Astrocyte (in vitro differentiated cells and primary cell): Measurements from ENCODE around the gene GFRA4. TPM values are rescaled to one million over a fixed set of nuclear protein-coding genes. Genes with fewer than 3 reads are reported as not detected.

Experiments
- DNase-seq: peaks from one replicate; pipeline ENCODE4 v3.0.0-alpha.2; 2010; ENCODE audit warnings: low read depth
- FAIRE-seq: peaks from 2 replicates; lab custom pipeline; 2011; peaks lifted over from hg19 to GRCh38; lab: Jason Lieb, UNC
- H2AFZ ChIP-seq: 2 replicates; pipeline ENCODE4 v1.6.0; 2012; ENCODE audit warnings: low read depth, low read length, inconsistent platforms
- H3K27ac ChIP-seq: 2 replicates; pipeline ENCODE4 v1.5.1; 2011; ENCODE audit warnings: low read depth, low read length, inconsistent platforms
- H3K27me3 ChIP-seq: 2 replicates; pipeline ENCODE4 v1.6.0; 2011; ENCODE audit warnings: low read length, inconsistent platforms; ENCODE audit not compliant: insufficient read depth
- H3K36me3 ChIP-seq: 2 replicates; pipeline ENCODE4 v1.5.1; 2011; ENCODE audit warnings: low read length, inconsistent platforms; ENCODE audit not compliant: insufficient read depth
- H3K4me1 ChIP-seq: 2 replicates; pipeline ENCODE4 v1.5.1; 2011; ENCODE audit warnings: low read length, inconsistent platforms; ENCODE audit not compliant: insufficient read depth
- H3K4me2 ChIP-seq: 2 replicates; pipeline ENCODE4 v1.6.0; 2012; ENCODE audit warnings: low read length, inconsistent platforms
- H3K4me3 ChIP-seq: 2 replicates; pipeline ENCODE4 v1.5.1; 2011; ENCODE audit warnings: low read depth, mild to moderate bottlenecking, low read length, inconsistent platforms; ENCODE audit not compliant: insufficient read depth
- H3K79me2 ChIP-seq: 2 replicates; pipeline ENCODE4 v1.6.0; 2012; ENCODE audit warnings: mild to moderate bottlenecking, low read length, inconsistent platforms; ENCODE audit not compliant: insufficient read depth
- H3K9ac ChIP-seq: 2 replicates; pipeline ENCODE4 v1.6.0; 2012; ENCODE audit warnings: mild to moderate bottlenecking, low read length, inconsistent platforms
- H3K9me3 ChIP-seq: 2 replicates; pipeline ENCODE4 v1.5.1; 2012; ENCODE audit warnings: low read depth, mild to moderate bottlenecking, low read length, inconsistent platforms; ENCODE audit not compliant: insufficient read depth
- H4K20me1 ChIP-seq: 2 replicates; pipeline ENCODE4 v1.6.0; 2012; ENCODE audit warnings: low read length, inconsistent platforms; ENCODE audit not compliant: insufficient read depth
- H3K27ac Mint-ChIP-seq: one replicate; pipeline ENCODE4 v1.8.0; 2021; ENCODE audit warnings: mild to moderate bottlenecking, mixed read lengths; ENCODE audit not compliant: unreplicated experiment
- H3K27me3 Mint-ChIP-seq: one replicate; pipeline ENCODE4 v1.8.0; 2021; ENCODE audit warnings: low read depth, mixed read lengths; ENCODE audit not compliant: unreplicated experiment
- H3K36me3 Mint-ChIP-seq: one replicate; pipeline ENCODE4 v1.8.0; 2021; ENCODE audit warnings: low read depth, mixed read lengths; ENCODE audit not compliant: unreplicated experiment
- H3K4me1 Mint-ChIP-seq: one replicate; pipeline ENCODE4 v1.8.0; 2021; ENCODE audit warnings: low read depth, mixed read lengths; ENCODE audit not compliant: unreplicated experiment
- H3K4me3 Mint-ChIP-seq: one replicate; pipeline ENCODE4 v1.8.0; 2021; ENCODE audit warnings: mild to moderate bottlenecking, moderate library complexity, mixed read lengths; ENCODE audit not compliant: unreplicated experiment
- H3K9me3 Mint-ChIP-seq: one replicate; pipeline ENCODE4 v1.8.0; 2021; ENCODE audit warnings: mild to moderate bottlenecking, mixed read lengths; ENCODE audit not compliant: unreplicated experiment
- CTCF ChIP-seq: IDR thresholded peaks from 2 replicates; pipeline ENCODE4 v1.5.1; 2011; ENCODE audit warnings: low read depth, mild to moderate bottlenecking, inconsistent platforms, low read length, moderate library complexity; ENCODE audit not compliant: insufficient read depth
- EZH2 ChIP-seq: IDR thresholded peaks from 2 replicates; pipeline ENCODE4 v1.6.1; 2012; ENCODE audit warnings: mild to moderate bottlenecking, low read length, inconsistent platforms; ENCODE audit not compliant: insufficient read depth
- total RNA-seq: library from RNA; stranded (reverse); gene quantifications from 2 replicates; pipeline ENCODE4 v1.2.1, GENCODE V29; 2021

Gene GFRA4
- total RNA-seq, 1 donor from 2014 or later: not detected

DNA sequence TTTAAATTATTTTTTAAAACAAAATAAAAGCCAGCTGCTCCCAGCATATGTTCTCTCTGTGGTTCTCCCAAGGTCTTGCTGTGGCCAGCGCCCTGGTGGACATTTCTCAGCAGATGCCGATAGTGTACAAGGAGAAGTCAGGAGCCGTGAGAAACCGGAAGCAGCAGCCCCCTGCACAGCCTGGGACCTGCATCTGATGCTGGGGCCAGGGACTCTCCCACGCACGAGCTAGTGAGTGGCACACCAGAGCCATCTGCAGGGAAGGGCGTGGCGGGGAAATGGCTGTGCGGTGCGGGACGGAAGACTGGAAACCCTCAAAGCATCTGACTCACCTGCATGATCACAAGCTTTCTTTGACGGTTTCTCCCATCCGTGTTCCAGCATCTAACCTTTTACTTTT is 16.5 kb downstream of the GFRA4 start:
- Histone ChIP-seq H3K79me2 (no peaks in the 10 kb centered on the region), H2AFZ (no peak overlapping the region), H3K27ac (no peak overlapping the region), H3K9ac (no peak overlapping the region), H4K20me1 (no peaks in the 10 kb centered on the region), H3K4me1 (peaks cover 5% of the 10 kb centered on the region), H3K4me2 (no peak overlapping the region), H3K9me3 (no peaks in the 10 kb centered on the region), H3K36me3 (no peaks in the 10 kb centered on the region), H3K27me3 (no peaks in the 10 kb centered on the region), H3K4me3 (no peak overlapping the region)
- DNase-seq: no peak
- peaks cover 14% of the 10 kb centered on the region for H3K4me1 Mint-ChIP-seq
- H3K9me3 Mint-ChIP-seq: no peaks in the 10 kb centered on the region
- TF ChIP-seq CTCF (no peak), EZH2 (no peak)
- no peak for FAIRE-seq
- H3K4me3 Mint-ChIP-seq: no peak overlapping the region
- peaks cover 21% of the 10 kb centered on the region for H3K36me3 Mint-ChIP-seq
- H3K27ac Mint-ChIP-seq: no peak overlapping the region
- no peaks in the 10 kb centered on the region for H3K27me3 Mint-ChIP-seq

GRCh38 chr20:3646067-3646440 is 17.1 kb downstream of the GFRA4 start:
- Histone ChIP-seq H2AFZ (no peak overlapping the region), H4K20me1 (no peaks in the 10 kb centered on the region), H3K79me2 (no peaks in the 10 kb centered on the region), H3K27me3 (no peaks in the 10 kb centered on the region), H3K4me3 (no peak overlapping the region), H3K4me2 (no peak overlapping the region), H3K9me3 (no peaks in the 10 kb centered on the region), H3K4me1 (peaks cover 5% of the 10 kb centered on the region), H3K9ac (no peak overlapping the region), H3K36me3 (no peaks in the 10 kb centered on the region), H3K27ac (no peak overlapping the region)
- H3K4me1 Mint-ChIP-seq: peaks cover 8% of the 10 kb centered on the region
- DNase-seq: no peak
- no peak for FAIRE-seq
- H3K36me3 Mint-ChIP-seq: peaks cover 21% of the 10 kb centered on the region
- H3K27me3 Mint-ChIP-seq: no peaks in the 10 kb centered on the region
- no peaks in the 10 kb centered on the region for H3K9me3 Mint-ChIP-seq
- H3K4me3 Mint-ChIP-seq: no peak overlapping the region
- H3K27ac Mint-ChIP-seq: no peak overlapping the region
- no peak for TF ChIP-seq EZH2
- TF ChIP-seq CTCF: no peak

DNA sequence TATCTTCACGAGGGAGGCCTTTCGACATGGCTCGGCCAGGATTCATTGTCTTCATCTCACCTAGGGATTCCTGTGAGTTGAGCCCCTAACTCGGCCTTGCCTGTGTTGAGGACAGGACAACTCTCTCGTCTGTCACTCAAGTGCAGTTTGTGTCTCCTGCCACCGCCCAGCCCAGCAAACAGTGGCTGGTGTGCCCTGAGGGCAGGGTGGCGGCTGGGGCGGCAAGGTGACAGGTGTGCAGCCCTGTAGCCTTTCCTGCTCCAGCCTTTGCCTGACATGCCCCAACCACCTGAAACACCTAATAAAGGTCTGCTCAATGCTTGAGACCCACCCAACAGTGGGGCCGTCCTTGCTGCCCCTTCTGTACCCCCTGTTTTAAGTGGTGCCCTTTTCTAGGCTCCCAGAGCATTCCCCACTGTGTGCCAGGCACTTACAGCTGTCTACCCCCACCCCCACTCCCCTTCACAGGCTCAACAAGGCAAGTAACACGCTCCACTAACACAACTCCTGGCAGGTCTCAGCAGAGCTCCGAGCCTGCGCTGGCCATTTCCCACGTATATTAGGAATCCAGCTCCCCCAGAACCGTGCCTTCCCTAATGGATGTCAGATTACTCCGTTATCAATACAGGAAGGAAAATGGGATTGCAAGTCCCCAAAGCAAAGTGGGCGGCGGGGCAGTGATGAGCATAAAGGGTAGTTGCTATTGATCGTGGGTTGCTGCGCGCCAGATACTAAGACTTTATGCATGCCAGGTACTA is 17.7 kb downstream of the GFRA4 start:
- H3K4me1 Mint-ChIP-seq: peaks cover 6% of the 10 kb centered on the region
- Histone ChIP-seq H3K4me1 (peaks cover 5% of the 10 kb centered on the region), H3K36me3 (no peaks in the 10 kb centered on the region), H3K27me3 (no peaks in the 10 kb centered on the region), H4K20me1 (no peaks in the 10 kb centered on the region), H3K79me2 (no peaks in the 10 kb centered on the region), H3K27ac (no peak overlapping the region), H3K9ac (no peak overlapping the region), H3K4me3 (no peak overlapping the region), H3K9me3 (no peaks in the 10 kb centered on the region), H2AFZ (no peak overlapping the region), H3K4me2 (no peak overlapping the region)
- TF ChIP-seq EZH2 (no peak), CTCF (no peak)
- H3K36me3 Mint-ChIP-seq: peaks cover 26% of the 10 kb centered on the region
- no peak overlapping the region for H3K4me3 Mint-ChIP-seq
- FAIRE-seq (no peak), DNase-seq (no peak)
- H3K27me3 Mint-ChIP-seq: no peaks in the 10 kb centered on the region
- H3K27ac Mint-ChIP-seq: no peak overlapping the region
- peaks cover 3% of the 10 kb centered on the region for H3K9me3 Mint-ChIP-seq
